H1 (cell line): ENCODE data around the gene CEP170. TPM values are rescaled to one million over a fixed set of nuclear protein-coding genes. Genes with fewer than 3 reads are reported as not detected.
"Not testable (repeated sequence)": the region's sequence is repeated elsewhere in the genome, so short reads cannot be mapped to it uniquely, and the experiment has no call there.

Source experiments
- CTCF ChIA-PET: fragments of 300-600 bp; sonication (Branson Sonifier 250); formaldehyde crosslinking; loops from one replicate; lab custom pipeline; 2021; ENCODE audit not compliant: partially characterized antibody; lab: Charles Lee
- POLR2A ChIA-PET: fragments of 300-600 bp; sonication (Branson Sonifier 250); formaldehyde crosslinking; loops from one replicate; lab custom pipeline; 2021; ENCODE audit warnings: inconsistent platforms; ENCODE audit not compliant: partially characterized antibody; lab: Charles Lee
- DNase-seq, 2 experiments: peaks; one replicate each; pipeline versions ENCODE4 v3.0.0 to v3.0.0-alpha.2; 2010 to 2022; ENCODE audit warnings: low spot score in 2 of 2, low read depth in 1 of 2, mixed read lengths in 1 of 2
- FAIRE-seq: peaks from 2 replicates; lab custom pipeline; 2011; peaks lifted over from hg19 to GRCh38; lab: Jason Lieb, UNC
- H2AFZ ChIP-seq: 2 replicates; pipeline ENCODE4 v1.8.1; 2012; ENCODE audit warnings: low read length, inconsistent platforms
- H2AK5ac ChIP-seq: 2 replicates; pipeline ENCODE4 v1.6.1; 2013; ENCODE audit warnings: low read depth, low read length
- H2BK120ac ChIP-seq: replicated peaks from 2 replicates; pipeline ENCODE3; 2013; ENCODE audit warnings: low read depth, low read length, inconsistent platforms
- H2BK12ac ChIP-seq: 2 replicates; pipeline ENCODE4 v1.6.1; 2013; ENCODE audit warnings: low read depth, low read length
- H2BK15ac ChIP-seq: 2 replicates; pipeline ENCODE4 v1.6.1; 2013; ENCODE audit warnings: low read length
- H2BK20ac ChIP-seq: 2 replicates; pipeline ENCODE4 v1.6.1; 2013; ENCODE audit warnings: low read length
- H2BK5ac ChIP-seq: 2 replicates; pipeline ENCODE4 v1.6.1; 2013; ENCODE audit warnings: low read depth, low read length
- H3K14ac ChIP-seq: 2 replicates; pipeline ENCODE4 v1.6.1; 2013; ENCODE audit warnings: inconsistent platforms; ENCODE audit not compliant: insufficient read length
- H3K18ac ChIP-seq: 2 replicates; pipeline ENCODE4 v1.6.1; 2013; ENCODE audit warnings: low read length; ENCODE audit errors: extremely low read depth
- H3K23ac ChIP-seq: 2 replicates; pipeline ENCODE4 v1.6.1; 2013; ENCODE audit warnings: inconsistent platforms; ENCODE audit not compliant: insufficient read length
- H3K23me2 ChIP-seq: 2 replicates; pipeline ENCODE4 v1.6.1; 2013; ENCODE audit warnings: low read depth, low read length
- H3K27ac ChIP-seq: 2 replicates; pipeline ENCODE4 v1.6.1; 2011; ENCODE audit warnings: low read depth, low read length, inconsistent platforms
- H3K27me3 ChIP-seq, 4 experiments: replicated peaks in 1 of 4; 1 replicate in 1 of 4; 2 replicates in 3 of 4; pipeline versions ENCODE4 v1.6.1 to v1.8.1; 2011 to 2013; ENCODE audit warnings: low read length in 3 of 4, mild to moderate bottlenecking in 3 of 4, inconsistent platforms in 2 of 4, mixed read lengths in 2 of 4, moderate library complexity in 1 of 4; ENCODE audit not compliant: control insufficient read depth in 3 of 4, insufficient read depth in 3 of 4; ENCODE audit errors: extremely low read depth in 1 of 4
- H3K36me3 ChIP-seq, 4 experiments: 2 replicates each; pipeline versions ENCODE4 v1.6.1 to v1.8.1; 2011 to 2013; ENCODE audit warnings: mild to moderate bottlenecking in 4 of 4, low read length in 3 of 4, moderate library complexity in 2 of 4, control low read depth in 1 of 4, inconsistent platforms in 1 of 4; ENCODE audit not compliant: insufficient read depth in 4 of 4, control insufficient read depth in 2 of 4
- H3K4ac ChIP-seq: replicated peaks from 2 replicates; pipeline ENCODE3; 2013; ENCODE audit warnings: low read length, low read depth, mixed read lengths, inconsistent platforms; ENCODE audit not compliant: insufficient read length
- H3K4me1 ChIP-seq, 4 experiments: replicated peaks in 1 of 4; 1 replicate in 1 of 4; 2 replicates in 3 of 4; pipeline versions ENCODE4 v1.6.1 to v1.8.1; 2011 to 2013; ENCODE audit warnings: low read length in 3 of 4, inconsistent platforms in 2 of 4, mixed read lengths in 1 of 4; ENCODE audit not compliant: insufficient read depth in 4 of 4, control insufficient read depth in 3 of 4
- H3K4me2 ChIP-seq, 2 experiments: 2 replicates each; pipeline versions ENCODE4 v1.6.1 to v1.8.1; 2011 to 2013; ENCODE audit warnings: low read depth in 2 of 2, low read length in 2 of 2, control low read depth in 1 of 2, inconsistent platforms in 1 of 2, mild to moderate bottlenecking in 1 of 2; ENCODE audit not compliant: insufficient read depth in 1 of 2
- H3K4me3 ChIP-seq, 4 experiments: fragments of 200-600, 300-600 bp in 1 of 4; sonication (generic), shearing (Covaris generic), sonication (Bioruptor Twin) in 1 of 4; 2 replicates each; pipeline versions ENCODE4 v1.5.1 to v1.8.1; 2011 to 2016; ENCODE audit warnings: low read length in 4 of 4, low read depth in 3 of 4, control low read depth in 2 of 4, inconsistent platforms in 2 of 4, mild to moderate bottlenecking in 2 of 4, mixed read lengths in 1 of 4, moderate library complexity in 1 of 4; ENCODE audit not compliant: insufficient read depth in 2 of 4; ENCODE audit errors: extremely low read depth in 1 of 4
- H3K56ac ChIP-seq: replicated peaks from 2 replicates; pipeline ENCODE3; 2013; ENCODE audit warnings: low read depth, mild to moderate bottlenecking, mixed read lengths, low read length, inconsistent platforms; ENCODE audit not compliant: insufficient read length
- H3K79me1 ChIP-seq: 2 replicates; pipeline ENCODE4 v1.6.1; 2013; ENCODE audit warnings: low read depth, low read length, control low read depth
- H3K79me2 ChIP-seq, 2 experiments: 2 replicates each; pipeline versions ENCODE4 v1.6.1 to v1.8.1; 2012 to 2013; ENCODE audit warnings: low read length in 2 of 2, mild to moderate bottlenecking in 2 of 2, inconsistent platforms in 1 of 2; ENCODE audit not compliant: insufficient read depth in 2 of 2, control insufficient read depth in 1 of 2
- H3K9ac ChIP-seq, 4 experiments: replicated peaks in 1 of 4; 1 replicate in 1 of 4; 2 replicates in 3 of 4; pipeline versions ENCODE4 v1.6.1 to v1.8.1; 2011 to 2013; ENCODE audit warnings: low read depth in 3 of 4, low read length in 3 of 4, control low read depth in 2 of 4, mild to moderate bottlenecking in 2 of 4, moderate library complexity in 2 of 4, inconsistent platforms in 1 of 4; ENCODE audit errors: extremely low read depth in 1 of 4
- H3K9me3 ChIP-seq, 2 experiments: 2 replicates each; pipeline versions ENCODE4 v1.6.1 to v1.8.1; 2012 to 2013; ENCODE audit warnings: mild to moderate bottlenecking in 2 of 2, moderate library complexity in 2 of 2, control low read depth in 1 of 2, inconsistent platforms in 1 of 2, low read depth in 1 of 2, low read length in 1 of 2, mixed read lengths in 1 of 2; ENCODE audit not compliant: insufficient read depth in 2 of 2
- H4K20me1 ChIP-seq, 2 experiments: replicated peaks in 1 of 2; 2 replicates each; pipeline versions ENCODE3 to v1.8.1; 2011 to 2013; ENCODE audit warnings: inconsistent platforms in 2 of 2, low read length in 2 of 2, mild to moderate bottlenecking in 1 of 2; ENCODE audit not compliant: insufficient read depth in 2 of 2, control insufficient read depth in 1 of 2
- H4K5ac ChIP-seq: 2 replicates; pipeline ENCODE4 v1.6.1; 2013; ENCODE audit warnings: low read length, low read depth, mixed read lengths, inconsistent platforms; ENCODE audit not compliant: insufficient read length
- H4K8ac ChIP-seq: 2 replicates; pipeline ENCODE4 v1.8.0; 2013; ENCODE audit warnings: mild to moderate bottlenecking, moderate library complexity, low read length, inconsistent platforms; ENCODE audit not compliant: insufficient read depth; ENCODE audit errors: extremely low read depth
- H4K91ac ChIP-seq: replicated peaks from 2 replicates; pipeline ENCODE3; 2013; ENCODE audit warnings: low read length, mixed read lengths, inconsistent platforms; ENCODE audit not compliant: insufficient read length
- WGBS, 2 experiments: shearing (Covaris generic) in 1 of 2; methylation state at CpG; one replicate each; pipeline versions ENCODE4 v1.1.6 to v1.1.7; 2013 to 2015; ENCODE audit warnings: low lambda C conversion rate in 2 of 2, mixed read lengths in 2 of 2, inconsistent platforms in 1 of 2, low coverage in 1 of 2, missing lambda C conversion rate in 1 of 2; ENCODE audit not compliant: insufficient replicate concordance in 2 of 2, insufficient coverage in 1 of 2, insufficient read length in 1 of 2; ENCODE audit errors: extremely low coverage in 1 of 2, missing lambda C conversion rate in 1 of 2; 5-methylcytosine and 5-hydroxymethylcytosine counted together
- polyA plus RNA-seq, 7 experiments: library from polyadenylated mRNA; depleted of rRNA in 3 of 7; stranded (reverse) in 5 of 7; unstranded in 2 of 7; fragments of >200 nt in 5 of 7; fragments of 200-250 nt in 2 of 7; gene quantifications; 1 replicate in 5 of 7; 2 replicates in 1 of 7; 4 replicates in 1 of 7; pipeline versions ENCODE4 v1.2.1 to v1.2.3, GENCODE V29; 2011 to 2013; ENCODE audit warnings: missing spikeins in 2 of 7, mixed read lengths in 2 of 7
- total RNA-seq: library from RNA; stranded (reverse); fragmentation: NEBNext Ultra II Directional; extraction: Animal tissue kit (Norgen Biotek cat#: 25700); gene quantifications from 2 replicates; pipeline ENCODE4 v1.2.1, GENCODE V29; 2021

CEP170 gene
- total and polyA plus RNA-seq, 2 of the 8 experiments (the other 6 are each of a cell fraction or from before 2014, with no cell fraction given): 33.1 to 97.2 TPM

- H4K91ac ChIP-seq, FAIRE-seq, H2AK5ac ChIP-seq, H4K20me1 ChIP-seq, POLR2A ChIA-PET, H3K4me3 ChIP-seq, H3K36me3 ChIP-seq, H4K5ac ChIP-seq, H2BK20ac ChIP-seq, H2BK5ac ChIP-seq, H3K23ac ChIP-seq, H3K4me2 ChIP-seq, H2BK15ac ChIP-seq, H3K27ac ChIP-seq, H3K4me1 ChIP-seq, CTCF ChIA-PET, H3K56ac ChIP-seq, H3K79me2 ChIP-seq, H2BK12ac ChIP-seq, H2BK120ac ChIP-seq, H3K4ac ChIP-seq, H3K27me3 ChIP-seq, H2AFZ ChIP-seq, H3K79me1 ChIP-seq, H4K8ac ChIP-seq, DNase-seq, H3K18ac ChIP-seq, H3K9me3 ChIP-seq, H3K9ac ChIP-seq, H3K14ac ChIP-seq, H3K23me2 ChIP-seq: not testable (repeated sequence)
- 97% methylated on average over 7 of the region's 7 CpGs; no CpG with 5 or more reads in 1 of the 2 experiments for WGBS, 2 experiments
Observed at GRCh38 chr1:243150906-243151305, 104.2 kb downstream of the CEP170 start.

GRCh38 chr1:243149120-243149519 lies 106.0 kb downstream of the CEP170 start:
- H3K27ac ChIP-seq, H2BK20ac ChIP-seq, H3K18ac ChIP-seq, H3K14ac ChIP-seq, H4K5ac ChIP-seq, H2BK12ac ChIP-seq, H3K4me2 ChIP-seq, H3K23me2 ChIP-seq, H3K4me1 ChIP-seq, H2BK15ac ChIP-seq, H2BK5ac ChIP-seq, POLR2A ChIA-PET, H3K9me3 ChIP-seq, H3K36me3 ChIP-seq, H3K79me2 ChIP-seq, H2AK5ac ChIP-seq, H3K4me3 ChIP-seq, H2AFZ ChIP-seq, H3K27me3 ChIP-seq, H3K9ac ChIP-seq, H4K91ac ChIP-seq, CTCF ChIA-PET, H3K79me1 ChIP-seq, H4K8ac ChIP-seq, H4K20me1 ChIP-seq, H2BK120ac ChIP-seq, H3K56ac ChIP-seq, DNase-seq, H3K23ac ChIP-seq, H3K4ac ChIP-seq: not testable (repeated sequence)
- 95% methylated on average over 4 of the region's 4 CpGs; no CpG with 5 or more reads in 1 of the 2 experiments for WGBS, 2 experiments
- peak; percentile 48 for FAIRE-seq
